Loucy (cell line): ENCODE data around the gene TENM4.

Experiments used
- EZH2phosphoT487 ChIP-seq: fragments of 200-600 bp; IDR thresholded peaks from 2 replicates; pipeline ENCODE4 v1.6.1; 2018; ENCODE audit warnings: antibody characterized with exemption, mild to moderate bottlenecking, moderate library complexity, borderline replicate concordance
- TF ChIP-seq, protein P1 (sequence below): fragments of 200-600 bp; sonication (generic); conservative IDR thresholded peaks from 2 replicates; pipeline ENCODE4 v1.5.1; 2014; ENCODE audit warnings: mild to moderate bottlenecking, antibody characterized with exemption, low read length

DNA sequence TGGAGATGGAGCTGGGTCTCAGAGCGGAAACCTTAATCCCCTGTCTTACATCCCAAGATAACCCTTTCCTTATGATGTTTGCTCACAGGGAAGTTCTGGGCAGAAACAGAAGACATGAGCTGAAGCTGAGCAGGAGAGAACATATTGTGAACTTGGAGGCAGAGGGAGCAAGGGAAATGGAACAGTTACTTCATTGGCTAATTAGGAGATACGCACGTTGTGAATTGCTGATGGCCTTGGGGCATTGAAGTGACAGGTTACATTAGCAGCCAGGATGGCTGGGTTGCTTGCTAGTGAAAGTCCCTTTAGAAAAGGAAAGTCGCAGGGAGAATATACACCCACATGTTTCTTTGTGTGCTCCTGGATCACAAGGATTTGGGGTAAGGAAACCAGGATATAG is 48.7 kb downstream of the TENM4 start:
- TF ChIP-seq, protein P1, sequence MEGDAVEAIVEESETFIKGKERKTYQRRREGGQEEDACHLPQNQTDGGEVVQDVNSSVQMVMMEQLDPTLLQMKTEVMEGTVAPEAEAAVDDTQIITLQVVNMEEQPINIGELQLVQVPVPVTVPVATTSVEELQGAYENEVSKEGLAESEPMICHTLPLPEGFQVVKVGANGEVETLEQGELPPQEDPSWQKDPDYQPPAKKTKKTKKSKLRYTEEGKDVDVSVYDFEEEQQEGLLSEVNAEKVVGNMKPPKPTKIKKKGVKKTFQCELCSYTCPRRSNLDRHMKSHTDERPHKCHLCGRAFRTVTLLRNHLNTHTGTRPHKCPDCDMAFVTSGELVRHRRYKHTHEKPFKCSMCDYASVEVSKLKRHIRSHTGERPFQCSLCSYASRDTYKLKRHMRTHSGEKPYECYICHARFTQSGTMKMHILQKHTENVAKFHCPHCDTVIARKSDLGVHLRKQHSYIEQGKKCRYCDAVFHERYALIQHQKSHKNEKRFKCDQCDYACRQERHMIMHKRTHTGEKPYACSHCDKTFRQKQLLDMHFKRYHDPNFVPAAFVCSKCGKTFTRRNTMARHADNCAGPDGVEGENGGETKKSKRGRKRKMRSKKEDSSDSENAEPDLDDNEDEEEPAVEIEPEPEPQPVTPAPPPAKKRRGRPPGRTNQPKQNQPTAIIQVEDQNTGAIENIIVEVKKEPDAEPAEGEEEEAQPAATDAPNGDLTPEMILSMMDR: no peak
- TF ChIP-seq EZH2phosphoT487: no peak
